Karpas-422 (cell line): ENCODE data around the gene AKT2. TPM values are rescaled to one million over a fixed set of nuclear protein-coding genes. Genes with fewer than 3 reads are reported as not detected.
"Not testable (repeated sequence)": the region's sequence is repeated elsewhere in the genome, so short reads cannot be mapped to it uniquely, and the experiment has no call there.

Experiments used
- DNase-seq: peaks from one replicate; pipeline ENCODE4 v3.0.0-alpha.2; 2015
- H2AFZ ChIP-seq: fragments of 200-600 bp; sonication (generic); 2 replicates; pipeline ENCODE4 v1.6.1; 2014; ENCODE audit warnings: antibody characterized with exemption, low read length, mixed read lengths
- H3K27ac ChIP-seq: fragments of 200-600 bp; sonication (generic); 2 replicates; pipeline ENCODE4 v1.5.1; 2014; ENCODE audit warnings: mild to moderate bottlenecking, low read length, moderate library complexity
- H3K27me3 ChIP-seq: fragments of 200-600 bp; sonication (generic); 2 replicates; pipeline ENCODE4 v1.6.1; 2014; ENCODE audit warnings: low read length, mixed read lengths
- H3K36me3 ChIP-seq: fragments of 200-600 bp; sonication (generic); 2 replicates; pipeline ENCODE4 v1.6.1; 2014; ENCODE audit warnings: low read length, mixed read lengths; ENCODE audit not compliant: insufficient read depth
- H3K4me1 ChIP-seq: fragments of 200-600 bp; sonication (generic); 2 replicates; pipeline ENCODE4 v1.6.1; 2014; ENCODE audit warnings: mild to moderate bottlenecking, low read length, mixed read lengths
- H3K4me2 ChIP-seq: fragments of 200-600 bp; sonication (generic); 2 replicates; pipeline ENCODE4 v1.6.1; 2014; ENCODE audit warnings: low read length, low read depth, mild to moderate bottlenecking; ENCODE audit not compliant: poor library complexity, severe bottlenecking
- H3K4me3 ChIP-seq: fragments of 200-600 bp; sonication (generic); 2 replicates; pipeline ENCODE4 v1.5.1; 2014; ENCODE audit warnings: mild to moderate bottlenecking, antibody characterized with exemption, low read length, mixed read lengths
- H3K79me2 ChIP-seq: fragments of 200-600 bp; sonication (generic); 2 replicates; pipeline ENCODE4 v1.6.1; 2014; ENCODE audit warnings: mild to moderate bottlenecking, low read length, mixed read lengths
- H3K9ac ChIP-seq: fragments of 200-600 bp; sonication (generic); 2 replicates; pipeline ENCODE4 v1.6.0; 2014; ENCODE audit warnings: low read length
- H3K9me2 ChIP-seq: fragments of 200-600 bp; sonication (generic), shearing (Covaris generic); replicated peaks from 2 replicates; pipeline ENCODE4 v1.6.0; 2014; ENCODE audit warnings: mild to moderate bottlenecking, low read length, moderate library complexity; ENCODE audit not compliant: insufficient read depth
- H3K9me3 ChIP-seq: fragments of 300-700, 200-600 bp; sonication (generic); 2 replicates; pipeline ENCODE4 v1.6.1; 2014; ENCODE audit warnings: low read length, mixed read lengths
- H4K20me1 ChIP-seq: fragments of 200-600 bp; sonication (generic); 2 replicates; pipeline ENCODE4 v1.6.1; 2014; ENCODE audit warnings: mild to moderate bottlenecking, antibody characterized with exemption, low read length, low read depth; ENCODE audit not compliant: insufficient read depth
- total RNA-seq: library from RNA; depleted of rRNA; stranded (reverse); fragments of >200 nt; shearing (Covaris generic); gene quantifications from 2 replicates; pipeline ENCODE4 v1.2.3, GENCODE V29; 2014; ENCODE audit warnings: low replicate concordance; rRNA removed

Gene AKT2
- total RNA-seq, result 85.9 and 128 TPM in 2 replicates

- no peaks in the 10 kb centered on the region for H3K9me3 ChIP-seq
- DNase-seq, result peak; percentile 79
- H3K36me3 ChIP-seq, result peaks cover 6% of the 10 kb centered on the region; the same call in 1 of the 2 replicates
- H3K4me2 ChIP-seq, result peak within 1 kb of the TSS; percentile 92
- H3K4me3 ChIP-seq, result peak within 1 kb of the TSS; percentile 81
- H3K9me2 ChIP-seq, result no peaks in the 10 kb centered on the region
- peaks cover 54% of the 10 kb centered on the region for H3K79me2 ChIP-seq
- peak within 1 kb of the TSS; percentile 98 for H3K9ac ChIP-seq
- H3K27me3 ChIP-seq, result no peaks in the 10 kb centered on the region
- no peak within 1 kb of the TSS for H2AFZ ChIP-seq
- H3K27ac ChIP-seq, result peak within 1 kb of the TSS; percentile 84
- peaks cover 59% of the 10 kb centered on the region for H3K4me1 ChIP-seq
- H4K20me1 ChIP-seq, result peaks cover 9% of the 10 kb centered on the region; the same call in 1 of the 2 replicates
These were observed at the start of gene AKT2 for GRCh38 chr19:40284501-40285352. AKT2 (minus strand) TSS chr19:40285345; CDS start chr19:40265267, 20,078 bp downstream.

- not testable (repeated sequence) for DNase-seq, H3K9ac ChIP-seq, H3K4me1 ChIP-seq, H3K36me3 ChIP-seq, H4K20me1 ChIP-seq, H3K27me3 ChIP-seq, H2AFZ ChIP-seq, H3K27ac ChIP-seq, H3K9me2 ChIP-seq, H3K4me2 ChIP-seq, H3K4me3 ChIP-seq, H3K9me3 ChIP-seq
- peaks cover 10% of the 10 kb centered on the region for H3K79me2 ChIP-seq
These were observed 47.9 kb upstream of the AKT2 start for GRCh38 chr19:40333083-40333482.

- no peak for DNase-seq
- no peak overlapping the region for H3K4me2 ChIP-seq
- no peaks in the 10 kb centered on the region for H3K4me1 ChIP-seq
- H4K20me1 ChIP-seq, result no peaks in the 10 kb centered on the region
- no peak overlapping the region for H3K27ac ChIP-seq
- H3K9ac ChIP-seq, result no peak overlapping the region
- H2AFZ ChIP-seq, result no peak overlapping the region
- no peaks in the 10 kb centered on the region for H3K9me3 ChIP-seq
- H3K36me3 ChIP-seq, result peaks cover 4% of the 10 kb centered on the region; the same call in 1 of the 2 replicates
- no peaks in the 10 kb centered on the region for H3K9me2 ChIP-seq
- H3K4me3 ChIP-seq, result no peak overlapping the region
- H3K27me3 ChIP-seq, result no peaks in the 10 kb centered on the region
- H3K79me2 ChIP-seq, result peaks cover 7% of the 10 kb centered on the region
These were observed 47.5 kb upstream of the AKT2 start for GRCh38 chr19:40332669-40333068.

GRCh38 chr19:40331052-40331451 is 45.9 kb upstream of the AKT2 start:
- no peaks in the 10 kb centered on the region for H3K79me2 ChIP-seq
- H3K9me3 ChIP-seq, result no peaks in the 10 kb centered on the region

GRCh38 chr19:40326201-40326600 is 41.1 kb upstream of the AKT2 start:
- no peaks in the 10 kb centered on the region for H4K20me1 ChIP-seq
- H2AFZ ChIP-seq, result no peak overlapping the region
- no peaks in the 10 kb centered on the region for H3K79me2 ChIP-seq
- no peak overlapping the region for H3K27ac ChIP-seq
- no peak overlapping the region for H3K4me2 ChIP-seq
- H3K4me3 ChIP-seq, result no peak overlapping the region
- H3K27me3 ChIP-seq, result no peaks in the 10 kb centered on the region
- H3K9me3 ChIP-seq, result no peaks in the 10 kb centered on the region
- no peaks in the 10 kb centered on the region for H3K9me2 ChIP-seq
- H3K36me3 ChIP-seq, result peaks cover 2% of the 10 kb centered on the region; the same call in 1 of the 2 replicates
- H3K9ac ChIP-seq, result no peak overlapping the region
- H3K4me1 ChIP-seq, result no peaks in the 10 kb centered on the region
- DNase-seq, result no peak

More at GRCh38 chr19:40331052-40331451, 45.9 kb upstream of the AKT2 start:
- Histone ChIP-seq H3K27ac (no peak overlapping the region), H3K36me3 (peaks cover 4% of the 10 kb centered on the region; the same call in 1 of the 2 replicates), H3K27me3 (no peaks in the 10 kb centered on the region), H3K4me1 (no peaks in the 10 kb centered on the region), H3K9me2 (no peaks in the 10 kb centered on the region), H3K4me3 (no peak overlapping the region), H3K4me2 (no peak overlapping the region), H2AFZ (no peak overlapping the region), H4K20me1 (no peaks in the 10 kb centered on the region), H3K9ac (no peak overlapping the region)
- no peak for DNase-seq

- H3K9ac ChIP-seq, result no peak overlapping the region
- DNase-seq, result no peak
- H3K4me2 ChIP-seq, result no peak overlapping the region
- no peaks in the 10 kb centered on the region for H3K9me2 ChIP-seq
- no peaks in the 10 kb centered on the region for H3K79me2 ChIP-seq
- H3K9me3 ChIP-seq, result no peaks in the 10 kb centered on the region
- H3K4me3 ChIP-seq, result no peak overlapping the region
- no peaks in the 10 kb centered on the region for H3K4me1 ChIP-seq
- peaks cover 2% of the 10 kb centered on the region; the same call in 1 of the 2 replicates for H3K36me3 ChIP-seq
- no peaks in the 10 kb centered on the region for H3K27me3 ChIP-seq
- H2AFZ ChIP-seq, result no peak overlapping the region
- no peaks in the 10 kb centered on the region for H4K20me1 ChIP-seq
- H3K27ac ChIP-seq, result no peak overlapping the region
These were observed 38.6 kb upstream of the AKT2 start for GRCh38 chr19:40323705-40324104.

- no peak overlapping the region for H3K4me2 ChIP-seq
- no peak overlapping the region for H3K4me3 ChIP-seq
- H3K4me1 ChIP-seq, result no peaks in the 10 kb centered on the region
- no peak overlapping the region for H3K9ac ChIP-seq
- H3K9me2 ChIP-seq, result no peaks in the 10 kb centered on the region
- H4K20me1 ChIP-seq, result no peaks in the 10 kb centered on the region
- DNase-seq, result no peak
- H3K27me3 ChIP-seq, result no peaks in the 10 kb centered on the region
- no peak overlapping the region for H2AFZ ChIP-seq
- H3K79me2 ChIP-seq, result no peaks in the 10 kb centered on the region
- H3K27ac ChIP-seq, result no peak overlapping the region
- no peaks in the 10 kb centered on the region for H3K9me3 ChIP-seq
- H3K36me3 ChIP-seq, result peaks cover 2% of the 10 kb centered on the region; the same call in 1 of the 2 replicates
These were observed 37.9 kb upstream of the AKT2 start for GRCh38 chr19:40322951-40323615.

- Histone ChIP-seq H4K20me1 (no peaks in the 10 kb centered on the region), H3K4me3 (no peak overlapping the region), H3K36me3 (peaks cover 2% of the 10 kb centered on the region; the same call in 1 of the 2 replicates), H3K9me3 (no peaks in the 10 kb centered on the region), H3K27me3 (no peaks in the 10 kb centered on the region), H3K27ac (no peak overlapping the region), H3K9ac (no peak overlapping the region), H3K4me2 (no peak overlapping the region), H3K9me2 (no peaks in the 10 kb centered on the region), H2AFZ (no peak overlapping the region), H3K79me2 (no peaks in the 10 kb centered on the region), H3K4me1 (no peaks in the 10 kb centered on the region)
- DNase-seq, result no peak
These were observed 37.1 kb upstream of the AKT2 start for GRCh38 chr19:40322271-40322610.
